HG03442 (cell line): ENCODE measurements around the gene TCEANC2.
"Not testable (repeated sequence)": the region's sequence is repeated elsewhere in the genome, so short reads cannot be mapped to it uniquely, and the experiment has no call there.

ENCODE experiments used
- ATAC-seq: cut with Tn5 transposase; IDR thresholded peaks from one replicate; pipeline ENCODE4 v1.9.1; 2021; ENCODE audit warnings: mild to moderate bottlenecking, moderate library complexity; ENCODE audit not compliant: unreplicated experiment

The TCEANC2 gene

GRCh38 chr1:54052934-54053744 is at the start of gene TCEANC2, which contains the start of gene TMEM59:
TCEANC2 (plus strand) TSS chr1:54053608; CDS start chr1:54054423, 815 bp downstream.
TMEM59 (minus strand) TSS chr1:54053204; CDS start chr1:54053188, 16 bp downstream.
- peak; percentile 89 for ATAC-seq

GRCh38 chr1:54003750-54004480 is 49.5 kb upstream of the TCEANC2 start:
- ATAC-seq, result not testable (repeated sequence)

GRCh38 chr1:54004481-54005049 is 48.8 kb upstream of the TCEANC2 start:
- ATAC-seq, result no peak

- no peak for ATAC-seq
Observed at GRCh38 chr1:54006508-54006907, 46.9 kb upstream of the TCEANC2 start.

GRCh38 chr1:54007613-54008012 is 45.8 kb upstream of the TCEANC2 start:
- no peak for ATAC-seq

- no peak for ATAC-seq
Observed at GRCh38 chr1:54008876-54009275, 44.5 kb upstream of the TCEANC2 start.

GRCh38 chr1:54009406-54009805 is 44.0 kb upstream of the TCEANC2 start:
- ATAC-seq, result no peak

GRCh38 chr1:54010415-54011117 is 42.8 kb upstream of the TCEANC2 start:
- no peak for ATAC-seq

GRCh38 chr1:54011316-54012007 is 41.9 kb upstream of the TCEANC2 start:
- ATAC-seq, result no peak

- ATAC-seq, result no peak
Observed at GRCh38 chr1:54012008-54012325, 41.4 kb upstream of the TCEANC2 start.

GRCh38 chr1:54012863-54013262 is 40.5 kb upstream of the TCEANC2 start:
- ATAC-seq, result no peak

- no peak for ATAC-seq
Observed at GRCh38 chr1:54013393-54014008, 39.9 kb upstream of the TCEANC2 start.

- ATAC-seq, result no peak
Observed at GRCh38 chr1:54014009-54014629, 39.3 kb upstream of the TCEANC2 start.

- no peak for ATAC-seq
Observed at GRCh38 chr1:54016343-54017282, 36.8 kb upstream of the TCEANC2 start.

- no peak for ATAC-seq
Observed at GRCh38 chr1:54017979-54018378, 35.4 kb upstream of the TCEANC2 start, which contains the start of gene LDLRAD1. LDLRAD1 (minus strand) TSS chr1:54018186; CDS start chr1:54018112, 74 bp downstream.

- no peak for ATAC-seq
Observed at GRCh38 chr1:54018635-54019034, 34.8 kb upstream of the TCEANC2 start.

- ATAC-seq, result not testable (repeated sequence)
Observed at GRCh38 chr1:54019562-54020176, 33.7 kb upstream of the TCEANC2 start.

GRCh38 chr1:54024358-54024757 is 29.1 kb upstream of the TCEANC2 start:
- ATAC-seq, result no peak
